Neuronal stem cell (in vitro differentiated cells): ENCODE measurements around the gene FZD7.
A peak's percentile ranks its signal among the peaks of the same experiment; 100 is the strongest.

Source experiments
- DNase-seq: peaks from one replicate; pipeline ENCODE4 v3.0.0-alpha.2; 2013; ENCODE audit warnings: low spot score
- H2AFZ ChIP-seq: one replicate; pipeline ENCODE4 v1.6.1; 2013; ENCODE audit warnings: mild to moderate bottlenecking, low read length, inconsistent platforms
- H2AK5ac ChIP-seq: 2 replicates; pipeline ENCODE4 v1.6.1; 2013; ENCODE audit warnings: low read depth, mild to moderate bottlenecking, inconsistent platforms, low read length, moderate library complexity, mixed read lengths
- H2BK120ac ChIP-seq: 2 replicates; pipeline ENCODE4 v1.6.1; 2013; ENCODE audit warnings: low read depth, mild to moderate bottlenecking, inconsistent platforms, low read length, moderate library complexity, mixed read lengths
- H2BK12ac ChIP-seq: one replicate; pipeline ENCODE4 v1.6.1; 2013; ENCODE audit warnings: low read length, inconsistent platforms
- H2BK15ac ChIP-seq: 2 replicates; pipeline ENCODE4 v1.6.1; 2013; ENCODE audit warnings: mild to moderate bottlenecking, low read length, inconsistent platforms, mixed read lengths
- H2BK5ac ChIP-seq: one replicate; pipeline ENCODE4 v1.6.1; 2013; ENCODE audit warnings: inconsistent platforms, mild to moderate bottlenecking, low read length, moderate library complexity
- H3K14ac ChIP-seq: one replicate; pipeline ENCODE4 v1.6.1; 2013; ENCODE audit warnings: low read length, inconsistent platforms
- H3K18ac ChIP-seq: 2 replicates; pipeline ENCODE4 v1.6.1; 2013; ENCODE audit warnings: low read length, inconsistent platforms
- H3K23ac ChIP-seq: 2 replicates; pipeline ENCODE4 v1.6.1; 2013; ENCODE audit warnings: low read depth, mild to moderate bottlenecking, mixed read lengths, low read length, inconsistent platforms; ENCODE audit not compliant: poor library complexity
- H3K27ac ChIP-seq: replicated peaks from 3 replicates; pipeline ENCODE4 v1.5.1; 2013; ENCODE audit warnings: low read length, inconsistent platforms
- H3K27me3 ChIP-seq, 3 experiments: 2 replicates each; pipeline ENCODE4 v1.6.1; 2013; ENCODE audit warnings: low read length in 3 of 3, mild to moderate bottlenecking in 2 of 3, inconsistent platforms in 1 of 3, low read depth in 1 of 3, mixed read lengths in 1 of 3, moderate library complexity in 1 of 3; ENCODE audit not compliant: control insufficient read depth in 3 of 3, insufficient read depth in 3 of 3
- H3K36me3 ChIP-seq, 2 donors: replicated peaks in 1 of 2; 2 replicates each; pipeline ENCODE4 v1.6.1; 2013; ENCODE audit warnings: low read length in 2 of 2; ENCODE audit not compliant: control insufficient read depth in 2 of 2, insufficient read depth in 2 of 2
- H3K4ac ChIP-seq: 2 replicates; pipeline ENCODE4 v1.6.1; 2013; ENCODE audit warnings: inconsistent platforms, mild to moderate bottlenecking, low read length, moderate library complexity
- H3K4me1 ChIP-seq, 2 donors: 1 replicate in 1 of 2; 2 replicates in 1 of 2; pipeline ENCODE4 v1.6.1; 2013; ENCODE audit warnings: low read length in 2 of 2, low read depth in 1 of 2; ENCODE audit not compliant: control insufficient read depth in 2 of 2, insufficient read depth in 1 of 2
- H3K4me2 ChIP-seq: one replicate; pipeline ENCODE4 v1.6.1; 2013; ENCODE audit warnings: mild to moderate bottlenecking, low read length, inconsistent platforms; ENCODE audit not compliant: insufficient read depth, poor library complexity, severe bottlenecking
- H3K4me3 ChIP-seq, 2 donors: 2 replicates each; pipeline ENCODE4 v1.5.1; 2013; ENCODE audit warnings: low read length in 2 of 2, mild to moderate bottlenecking in 2 of 2, inconsistent platforms in 1 of 2, moderate library complexity in 1 of 2
- H3K79me1 ChIP-seq: one replicate; pipeline ENCODE4 v1.6.1; 2013; ENCODE audit warnings: low read depth, mild to moderate bottlenecking, inconsistent platforms, low read length, moderate library complexity
- H3K9ac ChIP-seq: one replicate; pipeline ENCODE4 v1.6.1; 2013; ENCODE audit warnings: mild to moderate bottlenecking, low read depth, low read length, inconsistent platforms; ENCODE audit not compliant: poor library complexity
- H3K9me3 ChIP-seq, 2 donors: replicated peaks in 1 of 2; 2 replicates each; pipeline versions ENCODE3 to v1.6.1; 2013; ENCODE audit warnings: low read length in 2 of 2, mild to moderate bottlenecking in 2 of 2, inconsistent platforms in 1 of 2, low read depth in 1 of 2, mixed read lengths in 1 of 2, moderate library complexity in 1 of 2; ENCODE audit not compliant: control insufficient read depth in 2 of 2, insufficient read depth in 1 of 2
- H4K8ac ChIP-seq: one replicate; pipeline ENCODE4 v1.6.1; 2013; ENCODE audit warnings: low read depth, mild to moderate bottlenecking, inconsistent platforms, low read length, moderate library complexity
- H4K91ac ChIP-seq: one replicate; pipeline ENCODE4 v1.6.1; 2013; ENCODE audit warnings: low read length, low read depth, mild to moderate bottlenecking, inconsistent platforms; ENCODE audit not compliant: poor library complexity
- WGBS, 2 donors: extraction: QIAGEN DNeasy Blood & Tissue Kit; methylation state at CpG; one replicate each; pipeline ENCODE4 v1.1.7; 2013; ENCODE audit warnings: missing lambda C conversion rate in 2 of 2, mixed read lengths in 1 of 2; ENCODE audit not compliant: insufficient read length in 2 of 2, insufficient replicate concordance in 1 of 2; ENCODE audit errors: extremely low coverage in 2 of 2; 5-methylcytosine and 5-hydroxymethylcytosine counted together

FZD7 gene

DNA sequence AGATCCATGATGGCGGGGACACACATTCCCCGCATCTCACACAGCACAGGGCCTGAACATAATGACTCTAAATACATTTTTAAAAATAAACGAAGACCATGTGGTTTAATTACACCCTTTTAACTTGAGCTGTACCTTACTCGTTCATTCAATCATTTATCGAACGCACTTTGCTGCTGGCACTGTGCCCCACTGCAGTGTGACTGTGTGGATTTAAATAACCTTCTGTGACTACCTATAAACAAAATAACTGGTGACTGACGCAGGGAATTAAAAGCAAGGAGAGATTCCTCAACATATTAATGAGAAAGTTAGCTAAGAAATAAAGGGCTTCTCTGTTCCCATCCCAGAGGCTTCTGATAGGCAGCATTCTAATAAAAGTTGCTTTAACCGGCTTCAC, 10.9 kb upstream of the FZD7 start:
- no peak overlapping the region for H3K4me3 ChIP-seq
- DNase-seq = no peak
- no CpG with 5 or more reads among the region's 8 CpGs for WGBS, 2 donors

DNA sequence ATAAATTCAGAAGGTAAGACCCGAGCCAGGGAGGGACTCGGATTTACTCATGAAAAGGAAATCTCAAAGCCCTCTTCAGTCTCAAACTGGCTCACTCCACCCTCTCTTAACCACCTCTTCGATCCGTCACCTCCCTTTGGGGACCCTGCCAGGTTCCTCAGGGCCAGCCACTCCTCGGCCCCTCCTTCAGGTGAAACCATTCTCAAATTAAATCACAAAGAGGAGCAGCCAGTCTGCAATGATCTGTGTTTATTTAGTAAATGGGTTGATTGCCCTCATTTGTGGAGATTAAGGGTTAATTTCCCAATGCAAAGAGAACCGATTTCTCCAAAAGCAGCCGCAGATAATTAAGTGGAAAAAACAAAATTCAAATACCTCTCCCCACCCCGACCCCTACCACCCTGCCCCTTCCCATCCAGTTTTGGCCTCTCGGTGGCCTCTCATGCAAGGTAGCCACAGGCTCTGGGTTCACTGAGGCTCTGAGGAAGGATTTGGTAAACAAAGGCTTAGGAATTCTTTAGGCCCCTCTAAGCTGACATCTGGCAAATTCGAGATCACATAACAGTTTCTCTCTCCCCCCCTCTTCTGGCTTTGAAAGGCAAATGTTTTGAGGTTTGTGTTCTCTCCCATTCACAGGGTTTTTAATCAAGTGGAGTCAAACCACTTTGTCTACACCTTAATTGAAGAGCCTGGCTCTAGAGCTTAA, 10.3 kb upstream of the FZD7 start:
- WGBS, 2 donors = no CpG with 5 or more reads among the region's 10 CpGs
- H3K23ac ChIP-seq = no peak overlapping the region
- H3K4me1 ChIP-seq = peaks cover 13 to 25% of the 10 kb centered on the region in 2 donors
- H3K27ac ChIP-seq = peak overlapping the region; percentile 77
- no peak overlapping the region for H2BK15ac ChIP-seq
- no peaks in the 10 kb centered on the region for H3K9me3 ChIP-seq
- H3K14ac ChIP-seq = no peak overlapping the region
- no peak overlapping the region for H2BK12ac ChIP-seq
- no peak overlapping the region for H3K18ac ChIP-seq
- H4K8ac ChIP-seq = no peak overlapping the region
- H4K91ac ChIP-seq = no peak overlapping the region
- peak overlapping the region; percentile 74 for H2AFZ ChIP-seq
- H3K36me3 ChIP-seq = no peaks in the 10 kb centered on the region
- H3K9ac ChIP-seq = no peak overlapping the region
- peak; percentile 82 for DNase-seq
- no peak overlapping the region for H3K4me3 ChIP-seq
- no peaks in the 10 kb centered on the region for H3K27me3 ChIP-seq
- H3K4ac ChIP-seq = no peak overlapping the region
- no peak overlapping the region for H2BK5ac ChIP-seq
- no peak overlapping the region for H2BK120ac ChIP-seq
- H3K79me1 ChIP-seq = no peaks in the 10 kb centered on the region
- H2AK5ac ChIP-seq = no peak overlapping the region
- H3K4me2 ChIP-seq = no peak overlapping the region

More for the DNA sequence above, 10.9 kb upstream of the FZD7 start:
- Histone ChIP-seq H3K79me1 (no peaks in the 10 kb centered on the region), H3K27me3 (no peaks in the 10 kb centered on the region), H2AFZ (peak overlapping the region; percentile 74), H3K18ac (no peak overlapping the region), H2AK5ac (no peak overlapping the region), H4K91ac (no peak overlapping the region), H3K4me1 (peaks cover 13 to 25% of the 10 kb centered on the region in 2 donors), H3K4ac (no peak overlapping the region), H2BK5ac (no peak overlapping the region), H3K23ac (no peak overlapping the region), H3K36me3 (no peaks in the 10 kb centered on the region), H3K4me2 (no peak overlapping the region), H3K27ac (peak overlapping the region; percentile 68), H2BK15ac (no peak overlapping the region), H3K14ac (no peak overlapping the region), H2BK120ac (no peak overlapping the region), H2BK12ac (no peak overlapping the region), H4K8ac (no peak overlapping the region), H3K9me3 (no peaks in the 10 kb centered on the region), H3K9ac (no peak overlapping the region)

DNA sequence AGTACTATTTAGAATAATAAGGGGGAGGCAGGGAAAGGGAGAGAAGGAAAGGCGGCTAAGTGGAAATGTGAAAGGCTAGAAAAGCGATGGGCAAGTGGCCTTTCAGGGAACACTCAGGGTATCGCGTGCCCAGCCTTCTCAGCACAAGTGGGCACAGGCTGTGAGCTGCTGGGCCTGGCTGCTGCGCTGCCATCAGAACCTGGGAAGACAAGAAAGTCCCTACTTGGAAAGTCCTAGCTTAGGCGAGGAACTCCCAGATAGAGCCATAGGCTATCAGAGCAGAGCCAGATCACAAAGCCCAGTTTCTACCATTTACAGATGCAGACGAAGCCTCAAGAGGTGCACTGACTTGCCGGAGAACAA, 9.8 kb upstream of the FZD7 start:
- Histone ChIP-seq H3K9ac (no peak overlapping the region), H3K18ac (peak overlapping the region; percentile 44), H2BK12ac (no peak overlapping the region), H3K27ac (peak overlapping the region; percentile 77), H2BK5ac (no peak overlapping the region), H4K91ac (no peak overlapping the region), H3K4ac (no peak overlapping the region), H2AK5ac (peak overlapping the region; percentile 39), H3K4me3 (no peak overlapping the region), H2BK15ac (no peak overlapping the region), H2AFZ (peak overlapping the region; percentile 74), H3K79me1 (no peaks in the 10 kb centered on the region), H3K9me3 (no peaks in the 10 kb centered on the region), H2BK120ac (no peak overlapping the region), H3K4me2 (peak overlapping the region; percentile 28), H3K36me3 (no peaks in the 10 kb centered on the region), H4K8ac (no peak overlapping the region), H3K23ac (no peak overlapping the region), H3K27me3 (no peaks in the 10 kb centered on the region), H3K4me1 (peaks cover 13 to 25% of the 10 kb centered on the region in 2 donors), H3K14ac (no peak overlapping the region)
- DNase-seq = no peak
- no CpG with 5 or more reads among the region's 8 CpGs for WGBS, 2 donors

DNA sequence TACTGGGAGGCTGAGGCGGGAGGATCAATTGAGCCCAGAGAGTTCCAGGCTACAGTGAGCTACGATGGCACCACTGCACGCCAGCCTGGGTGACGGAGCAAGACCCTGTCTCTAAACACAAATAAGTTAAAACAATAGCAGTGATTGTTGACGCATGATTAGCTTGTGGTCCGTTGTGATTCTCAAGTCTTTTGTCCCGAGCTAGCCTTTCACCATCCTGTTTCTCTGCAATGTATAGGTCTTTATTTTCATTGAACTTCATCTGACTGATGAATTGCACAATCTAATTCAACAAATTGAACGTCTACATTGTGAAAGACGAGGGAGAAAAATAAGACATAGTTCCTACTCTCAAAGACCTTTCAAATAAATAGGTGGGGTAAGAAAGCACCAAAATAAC, 8.8 kb upstream of the FZD7 start:
- H3K4me3 ChIP-seq = no peak overlapping the region

More for the DNA sequence above, 8.8 kb upstream of the FZD7 start:
- Histone ChIP-seq H3K4me1 (peaks cover 13 to 23% of the 10 kb centered on the region in 2 donors), H3K23ac (no peak overlapping the region), H3K4ac (no peak overlapping the region), H2BK120ac (no peak overlapping the region), H3K9me3 (no peaks in the 10 kb centered on the region), H3K79me1 (no peaks in the 10 kb centered on the region), H3K4me2 (no peak overlapping the region), H2AFZ (no peak overlapping the region), H3K36me3 (no peaks in the 10 kb centered on the region), H3K9ac (no peak overlapping the region), H3K27me3 (no peaks in the 10 kb centered on the region), H3K14ac (no peak overlapping the region), H3K18ac (peak overlapping the region; percentile 60), H2AK5ac (no peak overlapping the region), H4K91ac (no peak overlapping the region), H4K8ac (no peak overlapping the region), H2BK12ac (no peak overlapping the region), H3K27ac (no peak overlapping the region), H2BK5ac (no peak overlapping the region), H2BK15ac (no peak overlapping the region)
- WGBS, 2 donors = no CpG with 5 or more reads among the region's 9 CpGs
- no peak for DNase-seq
